Cardiac fibroblast (primary cell): ENCODE data around the gene GDF2.

Source experiments
- DNase-seq, 2 donors: peaks; one replicate each; pipeline versions ENCODE4 v3.0.0 to v3.0.0-alpha.2; 2010; ENCODE audit warnings: low read depth in 2 of 2
- H3K4me3 ChIP-seq, 2 donors: replicated peaks in 1 of 2; 1 replicate in 1 of 2; 2 replicates in 1 of 2; pipeline ENCODE4 v1.5.1; 2011; ENCODE audit warnings: low read depth in 2 of 2, low read length in 2 of 2, mild to moderate bottlenecking in 2 of 2, moderate library complexity in 1 of 2
- CTCF ChIP-seq: IDR thresholded peaks from one replicate; pipeline ENCODE4 v1.5.1; 2011; ENCODE audit warnings: low read depth, mild to moderate bottlenecking, low read length, inconsistent platforms

Gene GDF2

GRCh38 chr10:47309408-47310089 lies 12.7 kb upstream of the GDF2 start:
- peak in 1 of 2 donors; percentile 9 for DNase-seq
- no peak overlapping the region for H3K4me3 ChIP-seq
- peak; percentile 49 for TF ChIP-seq CTCF

- no peak for DNase-seq
- no peak overlapping the region for H3K4me3 ChIP-seq
- TF ChIP-seq CTCF, result no peak
These were observed 12.2 kb upstream of the GDF2 start for GRCh38 chr10:47310090-47310505.

- DNase-seq, result no peak
- no peak overlapping the region for H3K4me3 ChIP-seq
- TF ChIP-seq CTCF, result no peak
These were observed 10.9 kb upstream of the GDF2 start for GRCh38 chr10:47311193-47311931.

- TF ChIP-seq CTCF, result peak; percentile 96
- no peak overlapping the region for H3K4me3 ChIP-seq
- DNase-seq, result peak; percentile 75 to 78
These were observed 10.2 kb upstream of the GDF2 start for GRCh38 chr10:47311932-47312662.

- DNase-seq, result no peak
- no peak overlapping the region for H3K4me3 ChIP-seq
- TF ChIP-seq CTCF, result no peak
These were observed 9.6 kb upstream of the GDF2 start for GRCh38 chr10:47312663-47312995.

- no peak for DNase-seq
- H3K4me3 ChIP-seq, result no peak overlapping the region
- TF ChIP-seq CTCF, result no peak
These were observed 7.8 kb upstream of the GDF2 start for GRCh38 chr10:47314416-47314970.
